ENCODE measurements around the gene PTPRN2. TPM values are rescaled to one million over a fixed set of nuclear protein-coding genes. Genes with fewer than 3 reads are reported as not detected.
"Not testable (repeated sequence)": the region's sequence is repeated elsewhere in the genome, so short reads cannot be mapped to it uniquely, and the experiment has no call there.

The PTPRN2 gene
- total RNA-seq, 4 donors from 2014 or later = 2.0 to 9.5 (median 2.6) TPM

DNA sequence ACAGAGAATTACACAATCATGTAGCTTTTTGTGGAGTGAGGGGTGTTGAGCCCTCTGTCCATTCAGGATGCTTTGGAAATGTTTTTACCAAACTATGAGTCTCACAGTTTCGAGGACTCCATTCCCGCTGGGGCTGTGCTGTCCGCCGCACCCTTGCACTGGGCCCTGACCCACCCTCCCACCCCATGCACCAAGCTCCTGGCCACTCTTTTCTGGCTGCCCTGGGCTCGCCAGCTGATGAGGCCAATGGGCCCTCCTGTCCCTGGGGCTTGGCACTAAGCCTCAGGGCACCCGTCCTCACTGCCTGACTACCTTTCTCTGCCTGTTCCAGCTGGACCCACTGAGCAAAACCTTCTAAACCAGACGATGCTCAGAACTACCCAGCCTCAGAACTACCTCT is 332.1 kb downstream of the PTPRN2 start:
- TF ChIP-seq, protein P1, sequence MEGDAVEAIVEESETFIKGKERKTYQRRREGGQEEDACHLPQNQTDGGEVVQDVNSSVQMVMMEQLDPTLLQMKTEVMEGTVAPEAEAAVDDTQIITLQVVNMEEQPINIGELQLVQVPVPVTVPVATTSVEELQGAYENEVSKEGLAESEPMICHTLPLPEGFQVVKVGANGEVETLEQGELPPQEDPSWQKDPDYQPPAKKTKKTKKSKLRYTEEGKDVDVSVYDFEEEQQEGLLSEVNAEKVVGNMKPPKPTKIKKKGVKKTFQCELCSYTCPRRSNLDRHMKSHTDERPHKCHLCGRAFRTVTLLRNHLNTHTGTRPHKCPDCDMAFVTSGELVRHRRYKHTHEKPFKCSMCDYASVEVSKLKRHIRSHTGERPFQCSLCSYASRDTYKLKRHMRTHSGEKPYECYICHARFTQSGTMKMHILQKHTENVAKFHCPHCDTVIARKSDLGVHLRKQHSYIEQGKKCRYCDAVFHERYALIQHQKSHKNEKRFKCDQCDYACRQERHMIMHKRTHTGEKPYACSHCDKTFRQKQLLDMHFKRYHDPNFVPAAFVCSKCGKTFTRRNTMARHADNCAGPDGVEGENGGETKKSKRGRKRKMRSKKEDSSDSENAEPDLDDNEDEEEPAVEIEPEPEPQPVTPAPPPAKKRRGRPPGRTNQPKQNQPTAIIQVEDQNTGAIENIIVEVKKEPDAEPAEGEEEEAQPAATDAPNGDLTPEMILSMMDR (IDR thresholded peaks at IDR 0.05) = no peak
- ATAC-seq (ENCODE audit: low FRiP score) = no peak
- DNase-seq (ENCODE audit: low spot score) = no peak

DNA sequence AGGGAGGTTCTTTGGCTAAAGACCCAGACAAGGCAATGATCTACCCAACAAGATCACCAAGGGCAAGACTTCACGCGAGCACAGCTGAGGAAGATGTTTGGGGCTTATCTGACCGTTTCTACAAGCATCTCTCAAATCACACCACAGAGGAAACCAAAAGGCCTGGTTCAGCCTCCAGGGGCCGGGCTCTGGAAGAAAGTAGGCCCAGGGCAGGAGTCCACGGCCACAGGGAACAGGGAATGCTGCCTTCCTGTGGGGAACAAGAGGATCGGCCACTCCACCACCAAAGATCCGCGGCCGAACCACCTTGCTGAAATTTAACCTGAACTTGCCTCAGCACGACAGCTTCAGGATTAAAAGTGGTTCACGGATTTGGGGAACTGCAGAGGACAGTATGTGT is 332.5 kb downstream of the PTPRN2 start:
- ATAC-seq (ENCODE audit: low FRiP score) (no peak), DNase-seq (ENCODE audit: low spot score) (no peak)
- TF ChIP-seq, protein P1 (IDR thresholded peaks at IDR 0.05) = no peak

DNA sequence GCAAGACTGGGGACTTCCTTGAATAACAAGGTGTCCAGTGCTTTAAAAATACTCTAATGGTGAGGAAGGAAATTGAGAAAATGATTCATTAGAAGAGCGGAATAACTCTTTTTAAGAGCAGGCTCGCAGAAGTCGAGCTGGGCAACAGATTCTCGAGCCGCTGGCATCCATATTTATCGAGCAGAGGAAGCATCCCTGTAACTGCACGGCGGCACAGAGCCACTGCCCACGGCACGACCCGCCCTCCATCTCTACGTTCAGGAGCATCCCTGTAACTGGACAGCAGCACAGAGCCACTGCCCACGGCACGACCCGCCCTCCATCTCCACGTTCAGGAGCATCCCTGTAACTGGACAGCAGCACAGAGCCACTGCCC is 334.0 kb downstream of the PTPRN2 start:
- DNase-seq (ENCODE audit: low spot score); ATAC-seq (ENCODE audit: low FRiP score): not testable (repeated sequence)

DNA sequence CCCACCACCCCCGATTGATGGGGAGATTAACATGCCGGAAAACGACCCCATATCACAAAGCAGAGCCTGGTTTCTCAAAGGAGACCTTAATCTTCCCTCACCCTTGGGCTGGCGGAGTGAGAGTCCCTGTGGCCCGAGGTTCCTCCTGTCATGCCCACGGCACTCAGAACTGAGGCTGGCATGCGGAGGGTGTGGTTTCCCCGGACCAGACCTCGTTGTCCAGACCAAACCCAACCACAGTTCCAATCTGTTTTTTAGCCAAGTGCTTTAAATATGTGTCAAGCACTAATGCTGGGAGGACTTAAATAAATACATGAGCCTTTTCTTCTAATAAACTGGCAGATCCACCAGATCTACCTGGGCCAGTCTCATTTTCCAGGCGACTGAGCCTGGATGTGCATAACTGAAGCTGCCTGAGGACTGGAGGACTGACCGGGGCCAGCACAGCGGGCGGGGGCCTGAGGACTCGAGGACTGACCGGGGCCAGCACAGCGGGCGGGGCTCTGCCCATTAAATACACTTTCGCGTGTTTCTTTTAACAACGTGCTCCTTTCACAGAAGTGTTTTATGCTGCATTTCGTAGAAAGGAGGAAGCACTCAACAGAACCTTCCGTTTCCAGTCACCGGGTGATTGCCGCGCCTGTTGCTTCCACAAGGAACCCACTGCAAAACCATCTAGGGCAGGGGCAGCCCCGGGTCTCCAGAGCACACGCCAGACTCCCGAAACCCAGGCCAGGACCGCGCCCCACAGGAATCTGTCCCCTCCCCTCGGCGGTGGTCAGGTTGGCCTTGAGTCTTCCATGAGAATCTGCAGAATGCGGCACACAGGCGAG is 334.6 kb downstream of the PTPRN2 start:
- DNase-seq (ENCODE audit: low spot score) = no peak
- TF ChIP-seq, protein P1 (IDR thresholded peaks at IDR 0.05) = no peak
- no peak for ATAC-seq (ENCODE audit: low FRiP score)

DNA sequence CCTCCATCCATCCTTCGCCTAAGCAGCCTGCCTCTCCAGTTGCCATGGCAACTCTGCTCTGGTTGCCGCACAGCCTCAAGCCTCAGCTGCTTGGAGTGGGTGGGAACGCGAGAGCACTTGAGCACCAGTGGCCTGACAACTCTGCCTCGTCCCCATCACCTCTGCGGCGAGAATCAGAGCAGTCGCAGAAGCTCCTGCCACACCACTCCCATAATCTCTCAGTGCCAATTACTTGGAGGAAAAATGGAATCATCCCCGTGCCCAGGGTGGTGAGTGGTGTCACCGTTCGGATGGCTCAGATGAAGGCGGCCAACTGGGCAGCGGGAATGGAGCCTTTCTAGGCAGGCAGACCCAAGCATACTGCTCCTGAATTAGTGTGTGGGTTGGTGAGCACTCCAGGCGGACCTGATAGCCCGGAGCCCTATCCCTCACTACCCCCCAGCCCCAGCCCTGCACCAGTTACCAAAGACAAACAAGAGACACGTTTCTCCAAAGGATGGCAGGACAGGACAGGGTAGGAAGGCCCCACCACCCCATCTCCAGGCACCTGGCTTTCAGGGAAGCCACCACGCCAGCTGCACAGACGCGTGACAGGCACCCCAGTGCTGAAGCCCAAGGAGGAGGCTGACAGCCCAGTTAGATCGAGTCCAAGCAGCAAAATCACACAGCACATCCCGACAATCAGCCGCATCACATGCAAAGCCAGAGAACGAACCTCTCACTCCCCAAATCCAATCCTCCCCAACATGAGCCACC is 335.4 kb downstream of the PTPRN2 start:
- TF ChIP-seq, protein P1 (IDR thresholded peaks at IDR 0.05) = no peak
- DNase-seq (ENCODE audit: low spot score) = no peak
- no peak for ATAC-seq (ENCODE audit: low FRiP score)

DNA sequence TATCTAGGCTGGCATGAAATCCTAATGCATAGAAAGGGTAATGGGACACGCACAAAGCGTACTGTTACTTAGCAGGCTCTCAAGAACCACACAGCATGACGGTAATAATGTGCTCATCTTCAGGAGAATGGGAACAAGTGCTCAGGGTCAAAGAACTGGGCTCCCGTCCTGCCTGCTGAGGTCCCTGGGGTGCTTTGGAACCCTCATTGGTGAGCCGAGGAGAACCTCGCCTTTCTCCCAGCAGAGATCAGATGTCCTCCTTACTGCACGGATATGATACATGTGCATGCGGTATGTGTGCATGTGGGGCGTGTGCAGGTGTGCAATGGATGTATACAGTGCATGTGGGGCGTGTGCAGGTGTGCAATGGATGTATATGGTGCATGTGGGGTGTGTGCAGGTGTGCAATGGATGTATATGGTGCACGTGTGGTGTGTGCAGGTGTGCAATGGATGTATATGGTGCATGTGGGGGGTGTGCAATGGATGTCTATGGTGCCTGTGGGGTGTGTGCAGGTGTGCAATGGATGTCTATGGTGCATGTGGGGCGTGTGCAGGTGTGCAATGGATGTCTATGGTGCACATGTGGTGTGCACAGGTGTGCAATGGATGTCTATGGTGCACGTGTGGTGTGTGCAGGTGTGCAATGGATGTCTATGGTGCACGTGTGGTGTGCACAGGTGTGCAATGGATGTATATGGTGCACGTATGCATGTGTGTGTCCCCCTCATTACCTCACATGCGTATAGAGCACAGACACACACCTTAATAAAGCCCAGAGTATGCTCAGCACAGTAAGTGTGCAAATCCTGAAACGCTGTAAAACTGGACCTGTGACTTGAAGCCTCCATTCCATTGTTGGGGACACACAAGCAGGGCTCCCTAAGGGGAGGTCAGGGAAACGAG is 336.3 kb downstream of the PTPRN2 start:
- DNase-seq (ENCODE audit: low spot score) (no peak), ATAC-seq (ENCODE audit: low FRiP score) (no peak)
- TF ChIP-seq, protein P1 (IDR thresholded peaks at IDR 0.05) = no peak

DNA sequence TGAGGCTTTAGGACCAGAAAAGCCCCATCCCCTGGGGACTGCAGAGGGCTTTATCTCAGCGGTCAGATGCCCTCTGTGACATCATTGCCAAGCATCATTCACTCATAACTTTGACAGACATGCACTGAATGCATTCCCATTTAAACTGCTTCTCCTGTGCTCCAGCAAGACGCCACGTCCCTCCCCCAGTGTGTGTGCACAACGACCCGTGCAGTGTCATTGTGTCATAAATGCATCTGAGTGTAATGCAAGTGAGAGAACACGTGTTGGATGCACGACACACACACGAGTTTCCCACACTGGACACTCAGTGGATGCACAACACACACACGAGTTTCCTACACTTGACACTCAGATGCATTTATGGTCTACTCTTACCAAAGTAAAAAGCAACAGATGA is 337.9 kb downstream of the PTPRN2 start:
- DNase-seq (ENCODE audit: low spot score) (no peak), ATAC-seq (ENCODE audit: low FRiP score) (no peak)
- TF ChIP-seq, protein P1 (IDR thresholded peaks at IDR 0.05) = no peak

All from omental fat pad (tissue), 4 donors.